Breast epithelium (tissue), 3 donors: Measurements from ENCODE around the gene MYOD1.

Source experiments
- CTCF ChIP-seq, 3 donors: fragments of 450-650 bp; IDR thresholded peaks; one replicate each; pipeline ENCODE4 v1.5.1; 2016 to 2017; ENCODE audit warnings: antibody characterized with exemption in 3 of 3, mild to moderate bottlenecking in 3 of 3, moderate library complexity in 3 of 3
- POLR2A ChIP-seq: fragments of 450-650 bp; IDR thresholded peaks from one replicate; pipeline ENCODE4 v1.6.1; 2016; ENCODE audit warnings: antibody characterized with exemption, mild to moderate bottlenecking, moderate library complexity
- POLR2AphosphoS5 ChIP-seq, 3 donors: sonication (generic); formaldehyde crosslinking; IDR thresholded peaks; one replicate each; pipeline ENCODE4 v1.6.1; 2017; ENCODE audit warnings: antibody characterized with exemption in 3 of 3

- TF ChIP-seq POLR2AphosphoS5 (IDR thresholded peaks at IDR 0.05) (no peak), POLR2A (no peak), CTCF (IDR thresholded peaks at IDR 0.05) (no peak)
Observed at GRCh38 chr11:17752144-17752543, 32.8 kb downstream of the MYOD1 start.
